HepG2 (cell line): ENCODE results near the gene METTL22. TPM values are rescaled to one million over a fixed set of nuclear protein-coding genes. Genes with fewer than 3 reads are reported as not detected.

Experiments used
- AFF4 ChIP-seq: sonication (generic); formaldehyde crosslinking; IDR thresholded peaks from 2 replicates; pipeline ENCODE4 v1.4.0; 2020; ENCODE audit warnings: missing genetic modification reagents
- ATF7-NPFF ChIP-seq: sonication (generic); formaldehyde crosslinking; IDR thresholded peaks from 2 replicates; pipeline ENCODE4 v1.8.1; 2023; ENCODE audit warnings: mild to moderate bottlenecking, low read depth, missing genetic modification reagents, moderate library complexity
- KAT2B ChIP-seq: fragments of 150-350 bp; IDR thresholded peaks from 2 replicates; pipeline ENCODE4 v1.6.1; 2014; ENCODE audit warnings: low read depth, low read length, borderline replicate concordance
- NRL ChIP-seq: sonication (generic); formaldehyde crosslinking; IDR thresholded peaks from 2 replicates; pipeline ENCODE4 v1.5.0; 2020; ENCODE audit warnings: missing genetic modification reagents, mild to moderate bottlenecking, moderate library complexity, borderline replicate concordance
- PBX3 ChIP-seq: sonication (generic); formaldehyde crosslinking; IDR thresholded peaks from 2 replicates; pipeline ENCODE4 v1.8.1; 2023; ENCODE audit warnings: missing genetic modification reagents, inconsistent platforms, borderline replicate concordance
- POGZ ChIP-seq: sonication (generic); formaldehyde crosslinking; IDR thresholded peaks from 2 replicates; pipeline ENCODE4 v1.4.0; 2020; ENCODE audit warnings: mild to moderate bottlenecking, missing genetic modification reagents
- REST ChIP-seq, 2 experiments: IDR thresholded peaks; 2 replicates each; pipeline ENCODE4 v1.6.1; 2011 to 2012; ENCODE audit warnings: low read length in 2 of 2, borderline replicate concordance in 1 of 2, low read depth in 1 of 2, mild to moderate bottlenecking in 1 of 2, moderate library complexity in 1 of 2
- SMAD9 ChIP-seq: sonication (generic); formaldehyde crosslinking; IDR thresholded peaks from 2 replicates; pipeline ENCODE4 v1.5.1; 2020; ENCODE audit warnings: mild to moderate bottlenecking, missing genetic modification reagents
- THRA ChIP-seq: sonication (generic); formaldehyde crosslinking; IDR thresholded peaks from 2 replicates; pipeline ENCODE4 v1.4.0; 2020; ENCODE audit warnings: missing genetic modification reagents, borderline replicate concordance
- ZFAT ChIP-seq: sonication (generic); formaldehyde crosslinking; conservative IDR thresholded peaks from 2 replicates; pipeline ENCODE4 v1.8.1; 2023; ENCODE audit warnings: missing genetic modification reagents, inconsistent platforms
- ZNF468 ChIP-seq: sonication (generic); formaldehyde crosslinking; IDR thresholded peaks from 2 replicates; pipeline ENCODE4 v1.8.0; 2022; ENCODE audit warnings: mild to moderate bottlenecking, moderate library complexity, missing genetic modification reagents
- ZNF770 ChIP-seq: sonication (generic); formaldehyde crosslinking; IDR thresholded peaks from 2 replicates; pipeline ENCODE4 v1.5.0; 2020; ENCODE audit warnings: mild to moderate bottlenecking, missing genetic modification reagents
- ZNF784 ChIP-seq: sonication (generic); formaldehyde crosslinking; IDR thresholded peaks from 2 replicates; pipeline ENCODE4 v1.5.1; 2020; ENCODE audit warnings: missing genetic modification reagents, mild to moderate bottlenecking, borderline replicate concordance
- polyA plus RNA-seq, 8 experiments: library from polyadenylated mRNA; depleted of rRNA in 3 of 8; stranded (reverse) in 7 of 8; unstranded in 1 of 8; fragments of >200 nt; fragmentation: Illumina TruSeq in 4 of 8; extraction: Trizol in 4 of 8; gene quantifications; 2 replicates each; pipeline versions ENCODE4 v1.2.1 to v1.2.3, GENCODE V29; 2011 to 2016; ENCODE audit warnings: low read depth in 4 of 8, missing spikeins in 1 of 8, mixed read lengths in 1 of 8; ENCODE audit not compliant: insufficient read depth in 1 of 8
- total RNA-seq, 5 experiments: library from RNA; depleted of rRNA; stranded (reverse); fragments of >200 nt; fragmentation: Illumina TruSeq; extraction: Trizol; gene quantifications; 2 replicates each; pipeline ENCODE4 v1.2.3, GENCODE V29; 2016; ENCODE audit warnings: low read depth in 1 of 5

The METTL22 gene
- total and polyA plus RNA-seq, 2 of the 13 experiments (the other 11 are each of a cell fraction or from before 2014, with no cell fraction given), result 36.2 to 94.8 TPM

GRCh38 chr16:8621572-8622314 lies at the start of gene METTL22 (continued):
- 0 out of 2 replicates have a peak, but pooled peaks have one; percentile 85 for TF ChIP-seq ZNF784 (CRISPR knock-in tag)
- TF ChIP-seq ZFAT, result peak; percentile 88; the same call in 1 of the 2 replicates
- 0 out of 2 replicates have a peak, but pooled peaks have one; percentile 66 for TF ChIP-seq PBX3 (CRISPR knock-in tag)
- TF ChIP-seq KAT2B, result no peak
- TF ChIP-seq SMAD9 (CRISPR knock-in tag), result peak; percentile 54; the same call in 1 of the 2 replicates
- no peak for TF ChIP-seq ZNF770 (CRISPR knock-in tag)
- TF ChIP-seq NRL (CRISPR knock-in tag), result peak; percentile 99
- peak; percentile 72; the same call in 1 of the 2 replicates for TF ChIP-seq THRA (CRISPR knock-in tag)
- peak; percentile 41; the same call in 1 of the 2 replicates for TF ChIP-seq POGZ (CRISPR knock-in tag)
- 0 out of 2 replicates have a peak, but pooled peaks have one; percentile 36 for TF ChIP-seq AFF4 (CRISPR knock-in tag)
- TF ChIP-seq ATF7-NPFF (CRISPR knock-in tag), result peak; percentile 90
- no peak for TF ChIP-seq ZNF468
- peak in 1 of 2 experiments; percentile 45; a peak in 1 of 4 replicates for TF ChIP-seq REST (IDR thresholded peaks at IDR 0.05; ENCODE audit: borderline replicate concordance in 1 of 2, low read depth in 1 of 2, low read length in 2 of 2)
